Measurements from ENCODE around the gene SLC35F3. TPM values are rescaled to one million over a fixed set of nuclear protein-coding genes. Genes with fewer than 3 reads are reported as not detected.

Gene SLC35F3
- polyA plus RNA-seq, 1 donor from 2014 or later, result 13.9 TPM

DNA sequence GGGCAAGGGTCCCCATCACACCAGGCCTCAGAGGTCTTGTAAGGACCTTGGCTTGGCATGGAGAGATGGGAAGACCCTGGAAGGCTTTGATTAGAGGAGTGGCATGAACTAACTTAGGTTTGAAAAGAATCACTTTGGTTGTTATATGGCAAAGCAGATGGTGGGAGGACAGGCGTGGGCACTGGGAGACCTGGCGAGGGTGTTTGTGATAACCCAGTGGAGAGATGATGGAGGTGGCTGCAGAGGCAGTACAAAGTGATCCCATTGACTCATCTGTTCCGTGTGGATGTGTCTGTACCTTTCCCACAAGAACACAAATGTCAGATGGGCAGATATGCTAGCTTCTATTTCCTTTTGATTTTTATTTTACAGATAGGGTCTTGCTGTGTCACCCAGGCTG lies 168.3 kb downstream of the SLC35F3 start:
- Histone ChIP-seq H3K27ac (ENCODE audit: low read length) (no peak overlapping the region), H3K9me3 (ENCODE audit: low read length) (no peaks in the 10 kb centered on the region), H3K27me3 (ENCODE audit: insufficient read depth, low read depth, low read length) (no peaks in the 10 kb centered on the region), H3K9ac (ENCODE audit: low read length) (no peak overlapping the region), H3K9me2 (ENCODE audit: insufficient read depth, low read length) (no peaks in the 10 kb centered on the region), H2AFZ (ENCODE audit: low read depth, low read length) (no peak overlapping the region), H3K4me3 (ENCODE audit: low read length) (no peak overlapping the region), H4K20me1 (ENCODE audit: insufficient read depth) (no peaks in the 10 kb centered on the region), H3K36me3 (ENCODE audit: insufficient read depth, low read length) (no peaks in the 10 kb centered on the region), H3K4me2 (ENCODE audit: low read length) (no peak overlapping the region), H3K79me2 (replicated peaks; ENCODE audit: insufficient read depth, low read length) (no peaks in the 10 kb centered on the region), H3F3A (ENCODE audit: insufficient read depth, low read length, poor library complexity, severe bottlenecking) (no peaks in the 10 kb centered on the region)
- TF ChIP-seq MXI1 (conservative IDR thresholded peaks at IDR 0.05; ENCODE audit: poor library complexity, severe bottlenecking), result no peak
- TF ChIP-seq, protein P1, sequence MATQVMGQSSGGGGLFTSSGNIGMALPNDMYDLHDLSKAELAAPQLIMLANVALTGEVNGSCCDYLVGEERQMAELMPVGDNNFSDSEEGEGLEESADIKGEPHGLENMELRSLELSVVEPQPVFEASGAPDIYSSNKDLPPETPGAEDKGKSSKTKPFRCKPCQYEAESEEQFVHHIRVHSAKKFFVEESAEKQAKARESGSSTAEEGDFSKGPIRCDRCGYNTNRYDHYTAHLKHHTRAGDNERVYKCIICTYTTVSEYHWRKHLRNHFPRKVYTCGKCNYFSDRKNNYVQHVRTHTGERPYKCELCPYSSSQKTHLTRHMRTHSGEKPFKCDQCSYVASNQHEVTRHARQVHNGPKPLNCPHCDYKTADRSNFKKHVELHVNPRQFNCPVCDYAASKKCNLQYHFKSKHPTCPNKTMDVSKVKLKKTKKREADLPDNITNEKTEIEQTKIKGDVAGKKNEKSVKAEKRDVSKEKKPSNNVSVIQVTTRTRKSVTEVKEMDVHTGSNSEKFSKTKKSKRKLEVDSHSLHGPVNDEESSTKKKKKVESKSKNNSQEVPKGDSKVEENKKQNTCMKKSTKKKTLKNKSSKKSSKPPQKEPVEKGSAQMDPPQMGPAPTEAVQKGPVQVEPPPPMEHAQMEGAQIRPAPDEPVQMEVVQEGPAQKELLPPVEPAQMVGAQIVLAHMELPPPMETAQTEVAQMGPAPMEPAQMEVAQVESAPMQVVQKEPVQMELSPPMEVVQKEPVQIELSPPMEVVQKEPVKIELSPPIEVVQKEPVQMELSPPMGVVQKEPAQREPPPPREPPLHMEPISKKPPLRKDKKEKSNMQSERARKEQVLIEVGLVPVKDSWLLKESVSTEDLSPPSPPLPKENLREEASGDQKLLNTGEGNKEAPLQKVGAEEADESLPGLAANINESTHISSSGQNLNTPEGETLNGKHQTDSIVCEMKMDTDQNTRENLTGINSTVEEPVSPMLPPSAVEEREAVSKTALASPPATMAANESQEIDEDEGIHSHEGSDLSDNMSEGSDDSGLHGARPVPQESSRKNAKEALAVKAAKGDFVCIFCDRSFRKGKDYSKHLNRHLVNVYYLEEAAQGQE (IDR thresholded peaks at IDR 0.05; ENCODE audit: borderline replicate concordance), result no peak
- no peak for TF ChIP-seq EZH2 (IDR thresholded peaks at IDR 0.05; ENCODE audit: borderline replicate concordance, insufficient read depth, low read length, poor library complexity, severe bottlenecking)
- TF ChIP-seq EP300 (conservative IDR thresholded peaks at IDR 0.05; ENCODE audit: poor library complexity, severe bottlenecking), result no peak
- TF ChIP-seq RAD21 (conservative IDR thresholded peaks at IDR 0.05), result no peak
- TF ChIP-seq SMC3 (conservative IDR thresholded peaks at IDR 0.05; ENCODE audit: poor library complexity), result no peak
- TF ChIP-seq, protein P2, sequence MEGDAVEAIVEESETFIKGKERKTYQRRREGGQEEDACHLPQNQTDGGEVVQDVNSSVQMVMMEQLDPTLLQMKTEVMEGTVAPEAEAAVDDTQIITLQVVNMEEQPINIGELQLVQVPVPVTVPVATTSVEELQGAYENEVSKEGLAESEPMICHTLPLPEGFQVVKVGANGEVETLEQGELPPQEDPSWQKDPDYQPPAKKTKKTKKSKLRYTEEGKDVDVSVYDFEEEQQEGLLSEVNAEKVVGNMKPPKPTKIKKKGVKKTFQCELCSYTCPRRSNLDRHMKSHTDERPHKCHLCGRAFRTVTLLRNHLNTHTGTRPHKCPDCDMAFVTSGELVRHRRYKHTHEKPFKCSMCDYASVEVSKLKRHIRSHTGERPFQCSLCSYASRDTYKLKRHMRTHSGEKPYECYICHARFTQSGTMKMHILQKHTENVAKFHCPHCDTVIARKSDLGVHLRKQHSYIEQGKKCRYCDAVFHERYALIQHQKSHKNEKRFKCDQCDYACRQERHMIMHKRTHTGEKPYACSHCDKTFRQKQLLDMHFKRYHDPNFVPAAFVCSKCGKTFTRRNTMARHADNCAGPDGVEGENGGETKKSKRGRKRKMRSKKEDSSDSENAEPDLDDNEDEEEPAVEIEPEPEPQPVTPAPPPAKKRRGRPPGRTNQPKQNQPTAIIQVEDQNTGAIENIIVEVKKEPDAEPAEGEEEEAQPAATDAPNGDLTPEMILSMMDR (IDR thresholded peaks at IDR 0.05; ENCODE audit: poor library complexity, severe bottlenecking), result no peak
- no peak for TF ChIP-seq TAF1 (IDR thresholded peaks at IDR 0.05; ENCODE audit: low read depth)

DNA sequence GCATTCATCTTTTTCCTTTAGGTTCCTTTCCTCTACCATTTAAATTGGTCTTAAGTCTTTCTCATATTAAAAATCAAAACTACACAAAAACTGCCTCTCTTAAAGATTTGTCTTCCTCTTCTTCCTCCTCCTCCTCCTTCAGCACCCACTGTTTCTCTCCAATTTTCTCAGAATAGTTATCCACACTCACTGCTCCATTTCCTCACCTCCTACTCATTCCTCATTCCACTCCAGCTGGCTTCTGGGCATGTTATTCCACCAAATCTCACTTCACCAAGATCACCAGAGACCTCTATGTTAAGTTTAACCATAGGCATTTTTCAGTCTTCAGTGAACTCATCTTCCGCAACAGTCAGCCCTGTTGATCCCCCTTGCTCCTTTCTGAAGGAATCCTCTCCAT lies 173.7 kb downstream of the SLC35F3 start:
- no peak for TF ChIP-seq POLR2AphosphoS5 (IDR thresholded peaks at IDR 0.05)
- TF ChIP-seq, protein P2 (IDR thresholded peaks at IDR 0.05; ENCODE audit: poor library complexity, severe bottlenecking), result no peak
- TF ChIP-seq EZH2 (IDR thresholded peaks at IDR 0.05; ENCODE audit: borderline replicate concordance, insufficient read depth, low read length, poor library complexity, severe bottlenecking), result no peak
- TF ChIP-seq TAF1 (IDR thresholded peaks at IDR 0.05; ENCODE audit: low read depth), result no peak
- no peaks in the 10 kb centered on the region for H3K9me2 ChIP-seq (ENCODE audit: insufficient read depth, low read length)
- H3K27me3 ChIP-seq (ENCODE audit: insufficient read depth, low read depth, low read length), result no peaks in the 10 kb centered on the region
- no peak overlapping the region for H2AFZ ChIP-seq (ENCODE audit: low read depth, low read length)
- no peaks in the 10 kb centered on the region for H3K9me3 ChIP-seq (ENCODE audit: low read length)
- H3K4me3 ChIP-seq (ENCODE audit: low read length), result no peak overlapping the region
- no peak overlapping the region for H3K27ac ChIP-seq (ENCODE audit: low read length)
- H4K20me1 ChIP-seq (ENCODE audit: insufficient read depth), result no peaks in the 10 kb centered on the region
- no peaks in the 10 kb centered on the region for H3K79me2 ChIP-seq (replicated peaks; ENCODE audit: insufficient read depth, low read length)
- H3F3A ChIP-seq (ENCODE audit: insufficient read depth, low read length, poor library complexity, severe bottlenecking), result no peaks in the 10 kb centered on the region
- H3K9ac ChIP-seq (ENCODE audit: low read length), result no peak overlapping the region
- no peaks in the 10 kb centered on the region for H3K36me3 ChIP-seq (ENCODE audit: insufficient read depth, low read length)
- no peak overlapping the region for H3K4me2 ChIP-seq (ENCODE audit: low read length)
